DMS79 (cell line): ENCODE measurements around the gene RHEB.
"Not testable (repeated sequence)": the region's sequence is repeated elsewhere in the genome, so short reads cannot be mapped to it uniquely, and the experiment has no call there.

Source experiments
- DNase-seq: peaks from one replicate; lab custom pipeline; 2025; lab: John Stamatoyannopoulos, UW

RHEB gene

DNA sequence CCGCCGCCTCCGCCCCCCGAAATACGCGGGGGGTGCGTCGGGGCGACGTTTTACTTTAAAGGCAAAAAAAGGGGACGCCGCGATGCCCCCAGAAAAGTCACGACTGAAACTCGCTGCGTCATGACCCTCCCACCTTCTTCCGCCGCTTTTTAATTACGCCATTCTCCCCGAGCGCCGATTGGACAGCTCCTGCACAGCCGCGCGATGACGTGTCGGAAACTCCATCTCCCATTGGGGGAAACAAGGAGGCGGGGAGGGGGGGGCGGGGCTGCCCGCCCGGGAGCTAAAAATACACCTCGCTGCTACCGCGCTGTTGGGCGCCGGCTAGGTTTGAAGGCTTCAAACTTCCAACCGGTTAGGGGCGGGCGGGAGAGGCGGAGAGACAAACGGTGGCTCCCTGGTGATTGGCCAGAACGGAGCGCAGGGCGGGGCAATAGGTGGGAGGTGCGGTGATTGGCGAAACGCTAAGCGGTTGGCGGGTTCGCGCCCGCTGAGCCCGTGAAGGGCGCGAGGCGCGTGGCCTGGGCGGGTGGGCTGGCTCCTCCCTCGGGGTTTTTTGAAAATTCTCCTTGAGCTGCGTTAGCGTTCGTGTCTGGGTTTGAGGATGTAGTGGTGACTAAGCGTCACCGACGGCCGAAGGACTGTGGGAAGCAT, at the start of gene RHEB:
TSS of gene RHEB (minus strand) at position 131 of the 654 bp plus-strand sequence. CDS start 384 bp downstream, outside the sequence.
- peak; percentile 98 for DNase-seq

GRCh38 chr7:151566897-151567320, 47.2 kb upstream of the RHEB start:
- DNase-seq: no peak

- no peak for DNase-seq
These were observed 45.8 kb upstream of the RHEB start for GRCh38 chr7:151565541-151565940.

DNA sequence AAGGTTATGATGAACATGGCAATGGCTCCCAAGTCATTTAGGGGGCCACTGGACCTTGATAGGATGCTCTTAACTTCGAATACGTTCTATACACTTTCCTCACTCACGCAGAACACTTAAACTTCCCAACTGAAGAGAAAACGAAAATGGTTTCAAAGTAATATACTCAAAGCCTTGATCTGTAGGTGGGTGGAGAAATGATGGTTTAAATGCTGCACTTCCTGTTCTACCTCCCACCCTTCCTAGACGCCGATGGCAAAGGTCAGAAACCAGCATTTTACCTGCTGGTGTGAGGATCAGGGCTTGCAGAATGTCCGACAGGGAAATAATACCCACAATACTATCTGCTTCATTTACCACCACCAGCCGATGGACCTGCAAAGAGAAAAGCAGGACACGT, 40.5 kb upstream of the RHEB start:
- DNase-seq: no peak

DNA sequence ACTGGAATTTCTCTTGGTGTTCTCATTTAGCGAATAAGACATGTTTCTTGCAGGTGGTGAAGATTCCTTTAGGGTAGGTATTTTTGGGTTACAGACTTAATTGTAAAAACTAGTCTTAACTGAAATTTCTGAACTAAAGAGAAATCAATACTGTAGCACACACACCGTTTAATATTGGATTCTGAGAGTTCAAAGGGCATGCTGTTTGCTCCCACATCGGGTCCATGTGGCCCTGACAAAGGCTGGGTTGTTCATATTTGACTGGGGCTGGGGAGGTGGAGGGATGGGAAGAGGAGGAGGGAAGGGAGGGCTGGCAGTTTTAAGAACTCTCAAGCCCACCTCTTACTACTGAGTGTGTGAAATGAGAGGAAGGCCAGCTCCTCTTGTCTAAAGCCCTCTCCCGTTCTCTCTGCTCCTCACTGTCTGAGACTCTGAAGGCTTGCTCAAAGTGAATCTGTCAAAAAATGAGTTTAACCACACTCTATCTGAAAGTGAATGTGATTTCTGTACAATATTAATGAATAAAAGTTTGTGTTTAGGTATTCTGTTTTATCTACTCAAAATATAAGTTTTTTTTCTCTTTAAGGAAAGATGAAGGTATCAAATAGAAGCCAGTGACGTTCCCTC, 40.0 kb upstream of the RHEB start:
- no peak for DNase-seq

GRCh38 chr7:151558575-151558974, 38.9 kb upstream of the RHEB start:
- no peak for DNase-seq

DNA sequence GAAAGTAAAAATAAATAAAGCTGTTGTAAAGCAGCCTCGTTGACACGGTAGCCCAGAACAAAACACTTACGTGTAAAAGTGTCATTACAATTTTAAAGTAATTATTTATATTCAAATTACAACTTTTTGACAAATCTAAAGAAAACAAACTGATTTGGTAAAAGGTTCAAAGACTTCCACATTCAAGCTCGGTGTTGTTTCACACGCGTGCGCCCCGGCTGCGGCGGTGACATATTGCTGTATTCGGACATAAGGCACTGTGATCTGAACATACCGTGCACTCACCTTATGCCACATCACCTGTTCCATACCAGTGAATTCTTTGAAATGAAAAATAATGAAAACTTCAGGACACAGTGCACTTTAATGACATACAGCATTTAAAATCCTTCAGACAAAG, 36.9 kb upstream of the RHEB start:
- no peak for DNase-seq

DNA sequence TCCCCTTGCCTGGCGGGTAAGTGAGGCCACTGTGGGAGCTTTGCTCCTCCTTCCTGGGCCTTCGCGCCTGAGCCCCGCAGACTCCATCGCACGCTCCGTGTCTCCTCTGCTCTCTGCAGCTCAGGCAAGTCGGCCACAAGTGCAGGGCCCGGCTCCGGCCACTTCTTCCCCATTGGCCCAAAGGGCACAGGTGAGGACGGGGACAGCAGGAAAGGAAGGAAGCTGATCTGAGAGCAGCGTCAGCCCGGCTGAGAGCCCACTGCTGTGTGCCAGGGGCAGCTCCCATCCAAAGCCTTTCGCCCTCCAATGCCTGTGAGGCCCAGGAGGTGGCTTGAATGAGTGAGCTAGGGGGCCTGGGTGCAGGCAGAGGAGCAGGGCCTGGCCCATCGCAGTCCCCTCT, 33.7 kb upstream of the RHEB start:
- DNase-seq: no peak

- DNase-seq: peak; percentile 98
These were observed 32.8 kb upstream of the RHEB start for GRCh38 chr7:151552352-151553028.

DNA sequence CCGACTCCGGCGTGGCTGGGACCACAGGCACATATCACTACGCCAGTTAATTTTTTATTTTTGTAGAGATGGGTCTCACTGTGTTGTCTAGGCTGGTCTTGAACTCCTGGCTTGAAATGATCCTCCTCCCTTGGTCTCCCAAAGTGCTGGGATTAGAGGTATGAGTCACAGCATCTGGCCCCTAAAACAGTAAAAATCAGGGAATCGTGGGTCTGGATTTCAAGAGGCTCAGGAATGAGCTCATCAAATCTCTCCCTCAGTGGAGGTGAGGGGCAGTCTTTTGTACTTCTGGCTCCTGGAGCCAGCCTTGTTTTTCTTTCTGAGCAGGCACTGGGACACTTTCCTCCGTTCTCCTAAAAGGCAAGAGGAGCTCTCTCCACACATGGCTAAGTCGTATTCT, 32.1 kb upstream of the RHEB start:
- no peak for DNase-seq

- peak; percentile 60 for DNase-seq
These were observed 31.1 kb upstream of the RHEB start for GRCh38 chr7:151550656-151551286.

DNA sequence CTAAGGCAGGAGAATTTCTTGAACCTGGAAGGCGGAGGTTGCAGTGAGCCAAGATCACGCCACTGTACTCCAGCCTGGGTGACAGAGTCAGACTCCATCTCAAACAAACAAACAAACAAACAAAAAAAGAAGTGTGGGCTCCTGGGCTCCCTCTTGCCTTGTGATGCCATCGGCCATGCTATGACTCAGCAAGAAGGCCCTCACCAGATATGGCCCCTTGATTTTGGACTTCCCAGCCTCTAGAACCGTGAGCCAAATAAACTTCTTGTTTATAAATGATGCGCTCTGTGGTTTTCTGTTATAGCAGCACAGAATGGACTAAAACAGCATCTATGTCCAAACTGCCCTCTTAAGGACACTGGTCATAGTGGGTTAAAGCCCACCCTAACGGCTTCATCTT, 29.9 kb upstream of the RHEB start:
- DNase-seq: no peak

GRCh38 chr7:151549083-151549482, 29.4 kb upstream of the RHEB start:
- no peak for DNase-seq

DNA sequence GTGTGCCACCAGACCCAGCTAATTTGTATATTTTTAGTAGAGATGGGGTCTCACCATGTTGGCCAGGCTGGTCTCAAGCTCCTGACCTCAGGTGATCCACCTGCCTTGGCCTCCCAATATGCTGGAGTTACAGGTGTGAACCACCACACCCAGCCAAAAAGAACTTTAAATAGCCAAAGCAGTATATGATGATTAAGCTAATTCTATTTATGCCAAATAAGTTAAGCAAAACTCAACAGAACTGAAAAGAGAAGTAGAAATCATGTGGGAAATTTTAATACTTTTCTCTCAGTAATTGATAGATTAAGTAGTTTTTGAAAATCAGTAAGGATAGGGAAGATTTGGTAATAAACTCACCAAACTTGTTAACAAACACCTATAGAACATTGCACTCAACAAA, 24.5 kb upstream of the RHEB start:
- DNase-seq: no peak

DNA sequence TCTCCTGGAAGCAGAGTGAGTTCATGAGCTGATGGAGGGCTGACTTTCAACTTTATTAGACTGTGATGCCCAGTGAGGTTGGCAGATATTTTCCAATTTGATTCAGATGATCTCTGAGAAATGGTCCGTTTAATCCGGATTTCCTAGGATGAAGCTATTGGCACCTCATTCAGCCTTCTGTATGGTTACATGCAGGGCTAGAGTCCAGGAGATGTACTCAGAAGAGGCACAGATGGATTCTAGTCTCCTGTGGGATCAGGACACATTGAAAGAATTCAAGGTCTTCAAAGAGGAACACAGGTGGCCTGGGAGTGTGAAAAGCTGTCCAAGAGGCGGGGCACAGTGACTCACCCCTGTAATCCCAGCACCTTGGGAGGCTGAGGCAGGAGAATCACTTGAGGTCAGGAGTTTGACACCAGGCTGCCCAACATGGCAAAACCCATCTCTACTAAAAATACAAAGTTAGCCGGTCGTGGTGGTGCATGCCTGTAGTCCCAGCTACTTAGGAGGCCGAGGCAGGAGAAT, 23.0 kb upstream of the RHEB start:
- no peak for DNase-seq

- no peak for DNase-seq
These were observed 22.2 kb upstream of the RHEB start for GRCh38 chr7:151541709-151542499.

- DNase-seq: no peak
These were observed 20.5 kb upstream of the RHEB start for GRCh38 chr7:151540146-151540545.

DNA sequence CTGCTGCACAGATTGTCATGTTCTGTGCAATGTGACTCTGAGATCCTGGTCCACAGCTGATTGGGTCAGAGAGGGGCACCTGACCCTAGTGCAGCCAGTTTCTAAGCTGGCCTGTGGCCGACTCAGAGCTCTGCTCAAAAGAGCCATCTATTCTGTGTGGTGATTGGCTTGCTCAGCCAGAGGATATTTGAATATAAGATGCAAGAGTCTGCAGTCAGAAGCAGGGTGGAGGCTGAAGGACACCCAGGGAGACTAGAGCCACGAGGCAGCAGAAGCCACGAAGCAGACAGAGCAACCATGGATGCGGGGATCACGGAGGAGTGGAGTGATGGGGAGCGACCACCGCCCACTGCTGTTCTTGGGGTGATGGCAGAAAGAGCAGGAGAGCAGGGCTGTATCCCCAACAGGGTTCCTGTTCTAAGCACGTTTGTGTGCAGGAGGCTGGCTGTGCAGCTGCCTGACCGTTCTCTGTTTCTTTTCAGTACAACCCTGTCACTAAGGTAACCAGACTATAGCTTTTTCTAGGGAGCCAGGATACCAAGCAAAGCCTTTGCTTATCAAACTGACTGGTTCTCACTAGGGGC, 19.5 kb upstream of the RHEB start:
- peak; percentile 53 for DNase-seq

GRCh38 chr7:151537818-151538561, 18.3 kb upstream of the RHEB start:
- no peak for DNase-seq

- not testable (repeated sequence) for DNase-seq
These were observed 16.5 kb upstream of the RHEB start for GRCh38 chr7:151536178-151536577.

DNA sequence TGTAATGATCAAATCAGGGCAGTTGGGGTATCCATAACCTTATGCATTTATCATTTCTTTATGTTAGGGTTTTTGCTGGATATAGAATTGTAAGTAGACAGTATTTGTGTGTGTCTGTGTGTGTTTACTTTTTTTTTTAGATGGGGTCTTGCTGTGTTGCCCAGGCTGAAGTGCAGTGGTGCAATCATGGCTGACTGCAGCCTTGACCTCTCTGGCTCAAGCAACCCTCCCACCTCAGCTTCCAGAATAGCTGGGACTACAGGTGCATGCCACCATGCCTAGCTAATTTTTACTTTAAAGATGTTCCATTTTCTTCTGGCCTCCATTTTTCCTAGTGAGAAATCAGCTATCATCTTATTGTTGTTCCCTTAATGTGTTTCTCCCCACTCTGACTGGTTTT, 10.1 kb upstream of the RHEB start:
- DNase-seq: no peak
